Measurements from ENCODE around the gene SIGLEC1.

The SIGLEC1 gene

GRCh38 chr20:3681352-3681930 is 31.0 kb downstream of the SIGLEC1 start:
- no peak for TF ChIP-seq CTCF (IDR thresholded peaks at IDR 0.05; ENCODE audit: insufficient read depth, low read depth, low read length, missing control alignments)
- DNase-seq (ENCODE audit: low read depth) = no peak
- no peak overlapping the region for H3K4me3 ChIP-seq (ENCODE audit: low read length)

GRCh38 chr20:3680701-3681351 is 31.6 kb downstream of the SIGLEC1 start:
- no peak for DNase-seq (ENCODE audit: low read depth)
- H3K4me3 ChIP-seq (ENCODE audit: low read length) = no peak overlapping the region
- no peak for TF ChIP-seq CTCF (IDR thresholded peaks at IDR 0.05; ENCODE audit: insufficient read depth, low read depth, low read length, missing control alignments)

GRCh38 chr20:3679749-3680700 is 32.4 kb downstream of the SIGLEC1 start:
- TF ChIP-seq CTCF (IDR thresholded peaks at IDR 0.05; ENCODE audit: insufficient read depth, low read depth, low read length, missing control alignments) = no peak
- no peak overlapping the region for H3K4me3 ChIP-seq (ENCODE audit: low read length)
- no peak for DNase-seq (ENCODE audit: low read depth)

GRCh38 chr20:3678856-3679720 is 33.3 kb downstream of the SIGLEC1 start:
- no peak overlapping the region for H3K4me3 ChIP-seq (ENCODE audit: low read length)
- DNase-seq (ENCODE audit: low read depth) = no peak
- TF ChIP-seq CTCF (IDR thresholded peaks at IDR 0.05; ENCODE audit: insufficient read depth, low read depth, low read length, missing control alignments) = no peak

GRCh38 chr20:3678198-3678597 is 34.2 kb downstream of the SIGLEC1 start:
- no peak overlapping the region for H3K4me3 ChIP-seq (ENCODE audit: low read length)
- DNase-seq (ENCODE audit: low read depth) = no peak
- TF ChIP-seq CTCF (IDR thresholded peaks at IDR 0.05; ENCODE audit: insufficient read depth, low read depth, low read length, missing control alignments) = no peak

GRCh38 chr20:3677733-3678132 is 34.7 kb downstream of the SIGLEC1 start:
- DNase-seq (ENCODE audit: low read depth) = no peak
- H3K4me3 ChIP-seq (ENCODE audit: low read length) = no peak overlapping the region
- no peak for TF ChIP-seq CTCF (IDR thresholded peaks at IDR 0.05; ENCODE audit: insufficient read depth, low read depth, low read length, missing control alignments)

All from epithelial cell of esophagus (primary cell).